Prostate gland (tissue), 2 donors: ENCODE measurements around the gene GRAMD1B.

Experiments
- CTCF ChIP-seq, 4 experiments: fragments of 200-600 bp in 2 of 4; fragments of 450-650 bp in 2 of 4; sonication (generic) in 2 of 4; IDR thresholded peaks; 1 replicate in 3 of 4; 2 replicates in 1 of 4; pipeline ENCODE4 v1.5.1; 2016 to 2019; ENCODE audit warnings: antibody characterized with exemption in 4 of 4, mild to moderate bottlenecking in 2 of 4, moderate library complexity in 2 of 4
- POLR2A ChIP-seq: fragments of 450-650 bp; IDR thresholded peaks from one replicate; pipeline ENCODE4 v1.6.1; 2016; ENCODE audit warnings: antibody characterized with exemption, mild to moderate bottlenecking

- TF ChIP-seq CTCF (IDR thresholded peaks at IDR 0.05), result no peak
- TF ChIP-seq POLR2A, result no peak
Observed at GRCh38 chr11:123523539-123523938, 93.5 kb downstream of the GRAMD1B start.
